Transverse colon (tissue), 4 donors: ENCODE data around the gene AMN. TPM values are rescaled to one million over a fixed set of nuclear protein-coding genes. Genes with fewer than 3 reads are reported as not detected.

Experiments
- DNase-seq: peaks from one replicate; pipeline ENCODE4 v3.0.0-alpha.2; 2019
- H3K27ac ChIP-seq, 4 donors: fragments of 200-600 bp; sonication (generic); 2 replicates each; pipeline ENCODE4 v1.5.1; 2016 to 2018; ENCODE audit warnings: inconsistent platforms in 4 of 4
- H3K27me3 ChIP-seq: fragments of 200-600 bp; sonication (generic); 2 replicates; pipeline ENCODE4 v1.5.1; 2017; ENCODE audit warnings: inconsistent platforms
- H3K36me3 ChIP-seq, 4 donors: fragments of 200-600 bp; sonication (generic); 2 replicates each; pipeline ENCODE4 v1.5.1; 2017 to 2019; ENCODE audit warnings: inconsistent platforms in 4 of 4
- H3K4me1 ChIP-seq, 4 donors: fragments of 200-600 bp; sonication (generic); 2 replicates each; pipeline ENCODE4 v1.5.1; 2017 to 2020; ENCODE audit warnings: inconsistent platforms in 4 of 4
- H3K4me3 ChIP-seq, 4 donors: fragments of 200-600 bp; sonication (generic); 1 replicate in 1 of 4; 2 replicates in 3 of 4; pipeline versions ENCODE4 v1.5.1 to v1.6.1; 2017 to 2019; ENCODE audit warnings: inconsistent platforms in 4 of 4
- H3K9me3 ChIP-seq, 2 donors: fragments of 200-600 bp; sonication (generic); 2 replicates each; pipeline ENCODE4 v1.5.1; 2017 to 2019; ENCODE audit warnings: inconsistent platforms in 2 of 2
- EP300 ChIP-seq: sonication (generic); formaldehyde crosslinking; IDR thresholded peaks from one replicate; pipeline ENCODE4 v1.6.1; 2017; ENCODE audit warnings: antibody characterized with exemption, low read depth
- POLR2A ChIP-seq: fragments of 450-650 bp; IDR thresholded peaks from one replicate; pipeline ENCODE4 v1.6.1; 2016; ENCODE audit warnings: antibody characterized with exemption, mild to moderate bottlenecking, moderate library complexity
- POLR2AphosphoS5 ChIP-seq, 3 donors: sonication (generic); formaldehyde crosslinking; IDR thresholded peaks; one replicate each; pipeline ENCODE4 v1.6.1; 2016; ENCODE audit warnings: antibody characterized with exemption in 3 of 3
- WGBS, 2 donors: methylation state at CpG; one replicate each; pipeline ENCODE4 v1.1.5; 2018; ENCODE audit warnings: low coverage in 1 of 2; 5-methylcytosine and 5-hydroxymethylcytosine counted together
- in situ Hi-C, 4 donors: fragments of 200-750 bp; cut with MboI; loops; one replicate each; pipeline versions ENCODE4 v1.15.0 to v1.15.1; 2017; ENCODE audit warnings: low sequenced_read_pairs in 3 of 4, low pct_ligation_motif_present in 1 of 4, low pct_unique_long_range_greater_than_20kb in 1 of 4
- intact Hi-C: fragments of 100-400 bp; cut with DNase I; formaldehyde crosslinking; loops from one replicate; pipeline ENCODE4 v1.15.1; 2023; ENCODE audit warnings: low total_unique reads
- total RNA-seq, 4 donors: library from RNA; depleted of rRNA; stranded (reverse); fragments of >200 nt; gene quantifications; one replicate each; pipeline ENCODE4 v1.1.0, GENCODE V29; 2016
- TF ChIP-seq, protein P1 (sequence below), 5 experiments: fragments of 200-600 bp in 3 of 5; fragments of 450-650 bp in 2 of 5; sonication (generic) in 3 of 5; IDR thresholded peaks; 1 replicate in 2 of 5; 2 replicates in 3 of 5; pipeline ENCODE4 v1.5.1; 2016 to 2017; ENCODE audit warnings: antibody characterized with exemption in 5 of 5, inconsistent platforms in 3 of 5, mild to moderate bottlenecking in 2 of 5, moderate library complexity in 1 of 5

Gene AMN
- total RNA-seq, 4 donors from 2014 or later = 306 to 597 (median 420) TPM

DNA sequence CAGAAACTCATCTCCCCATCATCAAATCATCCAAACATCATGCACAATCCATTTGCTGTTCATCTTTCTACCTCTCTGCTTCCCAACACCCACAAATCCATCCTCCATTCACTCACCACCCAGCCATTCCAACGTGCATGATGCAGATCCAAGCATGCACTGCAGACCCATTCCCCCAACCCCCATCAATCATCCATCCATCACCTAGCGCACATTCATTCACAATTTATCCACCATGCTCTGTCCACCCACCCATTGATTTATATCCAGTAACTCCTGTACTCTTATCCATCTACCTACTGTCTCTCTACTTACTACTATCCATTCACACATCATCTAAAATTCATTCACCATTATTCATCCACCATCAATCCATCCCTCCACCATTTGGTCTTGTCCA lies 4.0 kb upstream of the AMN start:
- in situ Hi-C loops (loop anchor here in 3 of 4 donors (25.0 kb wide), 2 partner anchors 156 to 231 kb away; no protein-coding TSS in a partner anchor), intact Hi-C loops (loop anchor here (5.0 to 10.0 kb wide), 2 partner anchors 144 to 226 kb away; partner anchors contain the start of gene TRAF3)
- Histone ChIP-seq H3K4me3 (no peak overlapping the region), H3K9me3 (no peaks in the 10 kb centered on the region), H3K27ac (no peak overlapping the region), H3K27me3 (peaks cover 11% of the 10 kb centered on the region), H3K4me1 (peaks cover 0 to 12% (median 6%) of the 10 kb centered on the region in 4 donors), H3K36me3 (no peaks in the 10 kb centered on the region)
- no peak for TF ChIP-seq EP300
- no peak for TF ChIP-seq POLR2AphosphoS5 (IDR thresholded peaks at IDR 0.05)
- TF ChIP-seq, protein P1, sequence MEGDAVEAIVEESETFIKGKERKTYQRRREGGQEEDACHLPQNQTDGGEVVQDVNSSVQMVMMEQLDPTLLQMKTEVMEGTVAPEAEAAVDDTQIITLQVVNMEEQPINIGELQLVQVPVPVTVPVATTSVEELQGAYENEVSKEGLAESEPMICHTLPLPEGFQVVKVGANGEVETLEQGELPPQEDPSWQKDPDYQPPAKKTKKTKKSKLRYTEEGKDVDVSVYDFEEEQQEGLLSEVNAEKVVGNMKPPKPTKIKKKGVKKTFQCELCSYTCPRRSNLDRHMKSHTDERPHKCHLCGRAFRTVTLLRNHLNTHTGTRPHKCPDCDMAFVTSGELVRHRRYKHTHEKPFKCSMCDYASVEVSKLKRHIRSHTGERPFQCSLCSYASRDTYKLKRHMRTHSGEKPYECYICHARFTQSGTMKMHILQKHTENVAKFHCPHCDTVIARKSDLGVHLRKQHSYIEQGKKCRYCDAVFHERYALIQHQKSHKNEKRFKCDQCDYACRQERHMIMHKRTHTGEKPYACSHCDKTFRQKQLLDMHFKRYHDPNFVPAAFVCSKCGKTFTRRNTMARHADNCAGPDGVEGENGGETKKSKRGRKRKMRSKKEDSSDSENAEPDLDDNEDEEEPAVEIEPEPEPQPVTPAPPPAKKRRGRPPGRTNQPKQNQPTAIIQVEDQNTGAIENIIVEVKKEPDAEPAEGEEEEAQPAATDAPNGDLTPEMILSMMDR (IDR thresholded peaks at IDR 0.05) = no peak
- TF ChIP-seq POLR2A = no peak
- 50 to 60% methylated on average over 2 of the region's 2 CpGs for WGBS, 2 donors
- DNase-seq = no peak

- DNase-seq = no peak
- WGBS, 2 donors = 95 to 96% methylated on average over 5 of the region's 5 CpGs
- Histone ChIP-seq H3K36me3 (no peaks in the 10 kb centered on the region), H3K4me1 (peaks cover 0 to 21% (median 15%) of the 10 kb centered on the region in 4 donors), H3K27me3 (peaks cover 31% of the 10 kb centered on the region), H3K9me3 (no peaks in the 10 kb centered on the region), H3K27ac (no peak overlapping the region), H3K4me3 (no peak overlapping the region)
- in situ Hi-C loops (loop anchor here in 3 of 4 donors (25.0 kb wide), 2 partner anchors 158 to 233 kb away; no protein-coding TSS in a partner anchor), intact Hi-C loops (no loop called here)
- TF ChIP-seq EP300 (no peak), POLR2AphosphoS5 (IDR thresholded peaks at IDR 0.05) (no peak), POLR2A (no peak)
- TF ChIP-seq, protein P1 (IDR thresholded peaks at IDR 0.05) = no peak
Observed at GRCh38 chr14:102920273-102920997, 2.0 kb upstream of the AMN start.

DNA sequence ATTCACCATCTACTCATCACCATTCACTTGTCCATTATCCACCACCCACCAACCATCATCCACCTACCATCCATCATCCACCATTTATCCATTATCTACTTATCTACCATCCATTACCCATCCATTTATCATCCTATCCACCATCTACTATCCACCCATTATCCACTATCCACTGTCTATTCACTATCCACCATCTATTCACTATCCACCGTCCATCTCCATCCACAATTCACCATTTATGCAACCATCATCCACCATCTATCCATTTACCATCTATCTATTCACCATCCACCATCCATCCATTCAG lies 1.5 kb upstream of the AMN start:
- H3K27ac ChIP-seq = no peak overlapping the region
- 96 to 100% methylated on average over 1 of the region's 1 CpG for WGBS, 2 donors
- H3K4me3 ChIP-seq = no peak overlapping the region
- H3K27me3 ChIP-seq = peaks cover 32% of the 10 kb centered on the region
- intact Hi-C loops = no loop called here
- no peaks in the 10 kb centered on the region for H3K9me3 ChIP-seq
- TF ChIP-seq EP300 = no peak
- no peak for TF ChIP-seq POLR2AphosphoS5 (IDR thresholded peaks at IDR 0.05)
- peaks cover 0 to 21% (median 15%) of the 10 kb centered on the region in 4 donors for H3K4me1 ChIP-seq
- in situ Hi-C loops = loop anchor here in 3 of 4 donors (25.0 kb wide), 2 partner anchors 159 to 234 kb away; no protein-coding TSS in a partner anchor
- H3K36me3 ChIP-seq = no peaks in the 10 kb centered on the region
- no peak for DNase-seq

DNA sequence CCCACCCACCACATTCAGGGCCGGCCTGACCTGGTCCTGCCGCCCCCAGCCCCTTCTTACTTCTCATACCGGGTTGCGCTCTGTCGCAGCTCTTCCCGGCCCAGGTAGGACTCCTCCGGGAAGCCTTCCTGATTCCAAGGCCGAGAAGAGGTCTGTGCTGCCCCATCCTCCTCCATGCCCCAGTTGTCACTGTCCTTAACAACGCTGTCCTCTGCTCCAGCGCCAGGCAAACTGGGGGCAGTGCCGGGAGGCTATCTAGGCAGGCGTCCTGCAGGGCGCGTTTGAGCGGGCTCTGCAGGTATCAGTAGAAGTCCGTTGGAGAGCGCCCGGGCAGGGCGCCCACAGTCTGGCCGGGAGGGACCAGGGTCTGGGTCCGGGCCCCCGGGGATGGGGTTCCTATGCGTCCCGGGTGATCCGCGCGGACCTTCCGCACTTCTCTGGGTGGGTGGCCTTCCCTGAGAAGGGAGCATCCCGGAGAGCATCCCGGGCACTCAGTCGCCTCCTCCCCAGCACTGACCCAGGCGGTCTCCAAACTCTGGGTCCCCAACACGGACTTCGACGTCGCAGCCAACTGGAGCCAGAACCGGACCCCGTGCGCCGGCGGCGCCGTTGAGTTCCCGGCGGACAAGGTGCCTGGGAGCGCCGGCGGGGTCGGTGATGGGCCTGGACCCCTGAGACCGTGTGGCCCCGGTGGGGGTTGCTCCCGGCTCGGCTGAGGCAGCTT lies 900 bp downstream of the AMN start:
- DNase-seq = peak; percentile 36
- peaks cover 36% of the 10 kb centered on the region for H3K27me3 ChIP-seq
- no peaks in the 10 kb centered on the region for H3K9me3 ChIP-seq
- 14% methylated on average over 49 of the region's 53 CpGs; no CpG with 5 or more reads in 1 of the 2 donors for WGBS, 2 donors
- no peak for TF ChIP-seq EP300
- no peak for TF ChIP-seq POLR2AphosphoS5 (IDR thresholded peaks at IDR 0.05)
- intact Hi-C loops (no loop called here), in situ Hi-C loops (loop anchor here in 3 of 4 donors (25.0 kb wide), 2 partner anchors 161 to 236 kb away; no protein-coding TSS in a partner anchor)
- H3K36me3 ChIP-seq = no peaks in the 10 kb centered on the region
- peak overlapping the region; percentile 57 to 83 (median 66) for H3K27ac ChIP-seq
- peaks cover 0 to 31% (median 20%) of the 10 kb centered on the region in 4 donors for H3K4me1 ChIP-seq
- H3K4me3 ChIP-seq = peak overlapping the region; percentile 5 to 54 (median 36)
